ENCODE data around the gene PHOX2A.

PHOX2A gene

GRCh38 chr11:72233773-72234513 is 10.0 kb downstream of the PHOX2A start:
- Histone ChIP-seq H3K4me3 (ENCODE audit: insufficient read length, low read depth) (no peak overlapping the region), H3K9me3 (ENCODE audit: insufficient read depth, low read length) (no peaks in the 10 kb centered on the region), H3K27me3 (ENCODE audit: insufficient read depth, insufficient read length) (no peaks in the 10 kb centered on the region), H3K36me3 (ENCODE audit: insufficient read depth, insufficient read length, low read length) (peaks cover 100% of the 10 kb centered on the region), H3K4me1 (ENCODE audit: insufficient read depth, insufficient read length) (peaks cover 13% of the 10 kb centered on the region), H3K9ac (ENCODE audit: insufficient read length, low read depth) (no peak overlapping the region)
- no peak for TF ChIP-seq ZNF274 (IDR thresholded peaks at IDR 0.05; ENCODE audit: low read depth, low read length)
- TF ChIP-seq YY1 (IDR thresholded peaks at IDR 0.05; ENCODE audit: insufficient read depth, insufficient read length), result no peak
- no peak for TF ChIP-seq SUZ12 (IDR thresholded peaks at IDR 0.05; ENCODE audit: extremely low read depth, insufficient read depth, insufficient read length)
- no peak for DNase-seq (ENCODE audit: low read depth, low spot score)

- Histone ChIP-seq H3K4me1 (ENCODE audit: insufficient read depth, insufficient read length) (peaks cover 10% of the 10 kb centered on the region), H3K36me3 (ENCODE audit: insufficient read depth, insufficient read length, low read length) (peaks cover 100% of the 10 kb centered on the region), H3K9me3 (ENCODE audit: insufficient read depth, low read length) (no peaks in the 10 kb centered on the region), H3K4me3 (ENCODE audit: insufficient read length, low read depth) (no peak overlapping the region), H3K9ac (ENCODE audit: insufficient read length, low read depth) (no peak overlapping the region), H3K27me3 (ENCODE audit: insufficient read depth, insufficient read length) (no peaks in the 10 kb centered on the region)
- no peak for DNase-seq (ENCODE audit: low read depth, low spot score)
- TF ChIP-seq YY1 (IDR thresholded peaks at IDR 0.05; ENCODE audit: insufficient read depth, insufficient read length) (no peak), SUZ12 (IDR thresholded peaks at IDR 0.05; ENCODE audit: extremely low read depth, insufficient read depth, insufficient read length) (no peak), ZNF274 (IDR thresholded peaks at IDR 0.05; ENCODE audit: low read depth, low read length) (no peak)
These were observed 10.8 kb downstream of the PHOX2A start for GRCh38 chr11:72233056-72233772.

- Histone ChIP-seq H3K36me3 (ENCODE audit: insufficient read depth, insufficient read length, low read length) (peaks cover 100% of the 10 kb centered on the region), H3K9me3 (ENCODE audit: insufficient read depth, low read length) (no peaks in the 10 kb centered on the region), H3K4me1 (ENCODE audit: insufficient read depth, insufficient read length) (peaks cover 5% of the 10 kb centered on the region), H3K27me3 (ENCODE audit: insufficient read depth, insufficient read length) (no peaks in the 10 kb centered on the region), H3K4me3 (ENCODE audit: insufficient read length, low read depth) (no peak overlapping the region), H3K9ac (ENCODE audit: insufficient read length, low read depth) (no peak overlapping the region)
- TF ChIP-seq YY1 (IDR thresholded peaks at IDR 0.05; ENCODE audit: insufficient read depth, insufficient read length) (no peak), SUZ12 (IDR thresholded peaks at IDR 0.05; ENCODE audit: extremely low read depth, insufficient read depth, insufficient read length) (no peak), ZNF274 (IDR thresholded peaks at IDR 0.05; ENCODE audit: low read depth, low read length) (no peak)
- no peak for DNase-seq (ENCODE audit: low read depth, low spot score)
These were observed 11.5 kb downstream of the PHOX2A start for GRCh38 chr11:72232260-72233055.

GRCh38 chr11:72231396-72232259 is 12.3 kb downstream of the PHOX2A start:
- Histone ChIP-seq H3K36me3 (ENCODE audit: insufficient read depth, insufficient read length, low read length) (peaks cover 100% of the 10 kb centered on the region), H3K9ac (ENCODE audit: insufficient read length, low read depth) (no peak overlapping the region), H3K27me3 (ENCODE audit: insufficient read depth, insufficient read length) (no peaks in the 10 kb centered on the region), H3K4me3 (ENCODE audit: insufficient read length, low read depth) (no peak overlapping the region), H3K9me3 (ENCODE audit: insufficient read depth, low read length) (no peaks in the 10 kb centered on the region), H3K4me1 (ENCODE audit: insufficient read depth, insufficient read length) (peaks cover 7% of the 10 kb centered on the region)
- TF ChIP-seq SUZ12 (IDR thresholded peaks at IDR 0.05; ENCODE audit: extremely low read depth, insufficient read depth, insufficient read length), result no peak
- no peak for TF ChIP-seq ZNF274 (IDR thresholded peaks at IDR 0.05; ENCODE audit: low read depth, low read length)
- no peak for TF ChIP-seq YY1 (IDR thresholded peaks at IDR 0.05; ENCODE audit: insufficient read depth, insufficient read length)
- DNase-seq (ENCODE audit: low read depth, low spot score), result no peak

GRCh38 chr11:72230764-72231365 is 13.1 kb downstream of the PHOX2A start:
- TF ChIP-seq SUZ12 (IDR thresholded peaks at IDR 0.05; ENCODE audit: extremely low read depth, insufficient read depth, insufficient read length) (no peak), YY1 (IDR thresholded peaks at IDR 0.05; ENCODE audit: insufficient read depth, insufficient read length) (no peak), ZNF274 (IDR thresholded peaks at IDR 0.05; ENCODE audit: low read depth, low read length) (no peak)
- Histone ChIP-seq H3K36me3 (ENCODE audit: insufficient read depth, insufficient read length, low read length) (peaks cover 97% of the 10 kb centered on the region), H3K4me3 (ENCODE audit: insufficient read length, low read depth) (no peak overlapping the region), H3K4me1 (ENCODE audit: insufficient read depth, insufficient read length) (peaks cover 8% of the 10 kb centered on the region), H3K9me3 (ENCODE audit: insufficient read depth, low read length) (no peaks in the 10 kb centered on the region), H3K9ac (ENCODE audit: insufficient read length, low read depth) (no peak overlapping the region), H3K27me3 (ENCODE audit: insufficient read depth, insufficient read length) (no peaks in the 10 kb centered on the region)
- no peak for DNase-seq (ENCODE audit: low read depth, low spot score)

Data from NT2/D1 (cell line).